ENCODE data around the gene ZNF367.

ZNF367 gene

GRCh38 chr9:96441798-96442445, 23.8 kb upstream of the ZNF367 start:
- intact Hi-C loops (cut with DNase I), result loop anchor here (10.0 kb wide), 1 partner anchor 213 kb away; the partner anchor contains the start of gene PRXL2C
- DNase-seq, result peak in 1 of 42 donors; percentile 21

- no peak for DNase-seq
Observed at GRCh38 chr9:96440671-96441199, 22.6 kb upstream of the ZNF367 start.

GRCh38 chr9:96437454-96437853, 19.3 kb upstream of the ZNF367 start:
- DNase-seq, result no peak
- intact Hi-C loops (cut with DNase I), result loop anchor here (10.0 kb wide), 1 partner anchor 187 kb away; no protein-coding TSS in a partner anchor

More at GRCh38 chr9:96440671-96441199, 22.6 kb upstream of the ZNF367 start:
- intact Hi-C loops (cut with DNase I), result loop anchor here (10.0 kb wide), 1 partner anchor 214 kb away; the partner anchor contains the start of gene PRXL2C

GRCh38 chr9:96436456-96437126, 18.4 kb upstream of the ZNF367 start:
- DNase-seq, result peak in 1 of 42 donors; percentile 27
- intact Hi-C loops (cut with DNase I), result loop anchor here (10.0 kb wide), 1 partner anchor 188 kb away; no protein-coding TSS in a partner anchor

- no peak for DNase-seq
- intact Hi-C loops (cut with DNase I), result loop anchor here (10.0 kb wide), 1 partner anchor 189 kb away; no protein-coding TSS in a partner anchor
Observed at GRCh38 chr9:96436063-96436455, 17.9 kb upstream of the ZNF367 start.

GRCh38 chr9:96435345-96435744, 17.2 kb upstream of the ZNF367 start:
- DNase-seq, result no peak
- intact Hi-C loops (cut with DNase I), result loop anchor here (10.0 kb wide), 1 partner anchor 189 kb away; no protein-coding TSS in a partner anchor

- DNase-seq, result no peak
- intact Hi-C loops (cut with DNase I), result loop anchor here (10.0 kb wide), 1 partner anchor 194 kb away; no protein-coding TSS in a partner anchor
Observed at GRCh38 chr9:96430377-96430776, 12.2 kb upstream of the ZNF367 start.

- intact Hi-C loops (cut with DNase I), result loop anchor here (10.0 kb wide), 1 partner anchor 195 kb away; no protein-coding TSS in a partner anchor
- DNase-seq, result no peak
Observed at GRCh38 chr9:96429732-96430131, 11.6 kb upstream of the ZNF367 start.

GRCh38 chr9:96425500-96426169, 7.5 kb upstream of the ZNF367 start:
- intact Hi-C loops (cut with DNase I), result no loop called here
- no peak for DNase-seq

- DNase-seq, result no peak
- intact Hi-C loops (cut with DNase I), result no loop called here
Observed at GRCh38 chr9:96423985-96424336, 5.8 kb upstream of the ZNF367 start.

GRCh38 chr9:96423322-96423984, 5.3 kb upstream of the ZNF367 start:
- intact Hi-C loops (cut with DNase I), result no loop called here
- no peak for DNase-seq

- peak in 28 of 42 donors; percentile 14 to 84 (median 50) for DNase-seq
- intact Hi-C loops (cut with DNase I), result no loop called here
Observed at GRCh38 chr9:96420468-96421219, 2.5 kb upstream of the ZNF367 start.

GRCh38 chr9:96419691-96419969, 1.5 kb upstream of the ZNF367 start:
- no peak for DNase-seq
- intact Hi-C loops (cut with DNase I), result loop anchor here (2.0 to 10.0 kb wide), 4 partner anchors 31 to 235 kb away; partner anchors contain the start of genes HABP4, PRXL2C and SLC35D2

- intact Hi-C loops (cut with DNase I), result loop anchor here (2.0 to 10.0 kb wide), 4 partner anchors 32 to 236 kb away; partner anchors contain the start of genes HABP4, PRXL2C and SLC35D2
- peak; percentile 18 to 83 (median 67) for DNase-seq
Observed at GRCh38 chr9:96418920-96419690, 935 bp upstream of the ZNF367 start.

- DNase-seq, result peak in 32 of 42 donors; percentile 6 to 62 (median 38)
- intact Hi-C loops (cut with DNase I), result loop anchor here (2.0 to 10.0 kb wide), 4 partner anchors 33 to 237 kb away; partner anchors contain the start of genes HABP4, PRXL2C and SLC35D2
Observed at GRCh38 chr9:96417661-96418082, 498 bp downstream of the ZNF367 start.

- DNase-seq, result peak; percentile 78 to 97 (median 92)
- intact Hi-C loops (cut with DNase I), result loop anchor here (5.0 to 10.0 kb wide), 3 partner anchors 35 to 238 kb away; partner anchors contain the start of genes PRXL2C and SLC35D2
Observed at GRCh38 chr9:96417051-96417586, 1.1 kb downstream of the ZNF367 start.

All from head of caudate nucleus (tissue), 42 donors.